Activated CD8-positive, alpha-beta memory T cell treated with anti-CD3 and anti-CD28 coated beads, Interleukin-2, amount 50 U/mL, for 1 hour (primary cell): ENCODE data around the gene CDK14.
"Not testable (repeated sequence)": the region's sequence is repeated elsewhere in the genome, so short reads cannot be mapped to it uniquely, and the experiment has no call there.

Experiments used
- DNase-seq: peaks from one replicate; pipeline ENCODE4 v3.0.0-alpha.2; 2020; ENCODE audit errors: extremely low read depth

CDK14 gene

GRCh38 chr7:90717296-90718060 lies 121.4 kb downstream of the CDK14 start:
- DNase-seq: no peak

DNA sequence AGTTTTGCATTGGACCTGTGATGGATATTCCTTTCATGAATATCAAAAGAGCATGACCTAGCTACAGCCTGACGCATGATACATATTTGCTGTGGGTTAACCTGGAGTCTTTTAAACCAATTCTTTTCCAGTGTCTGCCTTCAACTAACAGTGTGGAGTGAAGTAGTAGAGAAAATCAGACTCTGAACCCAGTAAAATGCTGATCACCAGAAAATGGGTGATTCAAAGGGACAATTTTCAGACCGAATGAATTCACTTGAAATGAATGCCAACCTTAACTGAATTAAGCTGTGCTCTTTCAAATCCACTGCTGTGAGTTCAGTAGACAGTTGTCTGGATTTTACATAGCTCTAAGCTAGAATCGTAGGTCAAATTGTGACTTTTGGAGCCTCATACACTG lies 123.0 kb downstream of the CDK14 start:
- DNase-seq: no peak

- no peak for DNase-seq
These were observed 125.1 kb downstream of the CDK14 start for GRCh38 chr7:90720984-90721760.

DNA sequence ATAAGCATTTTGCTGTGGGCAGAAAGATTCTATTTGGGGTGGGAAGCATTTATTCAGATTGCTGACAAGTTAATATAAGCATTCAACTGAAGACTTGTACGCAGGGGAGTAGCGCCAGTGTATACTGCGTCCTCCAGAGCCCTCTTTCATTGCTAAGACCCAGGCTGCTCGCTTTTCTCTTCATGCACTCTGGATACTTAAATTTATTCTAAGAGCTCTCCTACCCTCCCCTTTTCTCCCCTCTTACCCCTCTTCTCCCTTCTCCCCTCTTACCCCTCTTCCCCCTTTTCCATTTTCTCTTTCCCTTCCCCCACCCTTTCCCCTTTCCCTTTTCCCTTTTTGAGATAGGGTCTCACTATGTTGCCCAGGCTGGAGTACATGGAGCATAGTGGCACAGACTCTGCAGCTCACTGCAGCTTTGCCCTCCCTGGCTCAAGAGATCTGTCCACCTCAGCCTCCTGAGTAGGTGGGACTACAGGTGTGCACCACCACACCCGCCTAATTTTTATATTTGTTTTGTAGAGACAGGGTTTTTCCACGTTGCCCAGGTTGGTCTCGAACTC lies 125.8 kb downstream of the CDK14 start:
- DNase-seq: no peak

GRCh38 chr7:90723233-90723632 lies 127.1 kb downstream of the CDK14 start:
- DNase-seq: no peak

DNA sequence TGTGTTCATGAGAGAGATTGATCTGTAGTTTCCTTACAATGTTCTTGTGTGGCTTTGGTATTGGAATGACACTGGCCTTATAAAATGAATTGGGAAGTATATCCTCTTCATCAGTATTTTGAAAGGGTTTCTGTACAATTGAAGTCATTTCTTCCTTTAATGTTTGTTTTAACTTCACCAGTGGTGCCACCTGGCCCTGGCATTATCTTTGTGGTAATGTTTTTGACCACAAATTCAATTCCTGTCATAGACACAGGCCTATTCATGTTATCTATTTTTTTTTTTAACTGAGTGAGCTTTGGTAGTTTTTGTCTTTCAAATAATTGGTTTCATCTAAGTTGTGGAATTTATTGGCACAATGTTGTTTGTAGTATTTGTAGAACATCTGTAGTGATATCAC lies 127.7 kb downstream of the CDK14 start:
- no peak for DNase-seq

GRCh38 chr7:90726120-90726519 lies 130.0 kb downstream of the CDK14 start:
- no peak for DNase-seq

DNA sequence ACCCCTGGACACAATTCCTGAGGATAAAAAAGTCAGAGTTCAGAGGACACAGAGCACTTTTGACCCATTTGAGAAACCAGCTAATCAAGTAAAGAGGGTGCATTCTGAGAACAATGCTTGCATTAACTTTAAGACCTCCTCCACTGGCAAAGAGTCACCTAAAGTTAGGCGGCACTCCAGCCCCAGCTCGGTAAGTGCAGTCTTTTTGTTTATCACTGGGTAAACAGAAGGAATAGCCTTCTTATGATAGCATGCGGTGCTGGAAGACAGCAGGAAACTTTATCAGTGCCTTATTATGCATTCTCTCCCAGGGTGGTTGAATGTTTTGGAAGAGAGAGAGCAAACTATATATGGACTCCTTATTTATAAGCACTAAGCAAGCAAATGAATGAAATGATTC lies 130.5 kb downstream of the CDK14 start:
- no peak for DNase-seq

- DNase-seq: no peak
These were observed 131.3 kb downstream of the CDK14 start for GRCh38 chr7:90727412-90727811.

DNA sequence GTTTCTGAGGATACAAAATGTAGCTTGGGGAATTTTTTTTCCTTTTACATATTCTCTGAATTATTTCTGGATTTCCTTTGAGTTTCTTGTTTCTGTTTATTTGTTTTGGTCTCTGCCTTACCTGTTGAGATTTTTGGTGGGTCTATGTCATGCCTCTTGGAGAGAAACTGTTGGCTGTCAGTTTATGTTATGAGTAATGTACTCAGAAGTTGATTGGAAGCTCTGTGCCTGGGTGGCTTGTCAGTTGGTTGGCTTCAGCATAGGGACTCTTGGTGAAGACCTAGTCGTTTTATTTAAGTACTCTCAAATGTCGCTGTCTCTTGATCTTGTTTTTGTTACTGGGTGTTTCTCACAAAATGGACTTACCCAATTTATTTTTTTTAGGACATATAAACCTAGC lies 132.4 kb downstream of the CDK14 start:
- no peak for DNase-seq

DNA sequence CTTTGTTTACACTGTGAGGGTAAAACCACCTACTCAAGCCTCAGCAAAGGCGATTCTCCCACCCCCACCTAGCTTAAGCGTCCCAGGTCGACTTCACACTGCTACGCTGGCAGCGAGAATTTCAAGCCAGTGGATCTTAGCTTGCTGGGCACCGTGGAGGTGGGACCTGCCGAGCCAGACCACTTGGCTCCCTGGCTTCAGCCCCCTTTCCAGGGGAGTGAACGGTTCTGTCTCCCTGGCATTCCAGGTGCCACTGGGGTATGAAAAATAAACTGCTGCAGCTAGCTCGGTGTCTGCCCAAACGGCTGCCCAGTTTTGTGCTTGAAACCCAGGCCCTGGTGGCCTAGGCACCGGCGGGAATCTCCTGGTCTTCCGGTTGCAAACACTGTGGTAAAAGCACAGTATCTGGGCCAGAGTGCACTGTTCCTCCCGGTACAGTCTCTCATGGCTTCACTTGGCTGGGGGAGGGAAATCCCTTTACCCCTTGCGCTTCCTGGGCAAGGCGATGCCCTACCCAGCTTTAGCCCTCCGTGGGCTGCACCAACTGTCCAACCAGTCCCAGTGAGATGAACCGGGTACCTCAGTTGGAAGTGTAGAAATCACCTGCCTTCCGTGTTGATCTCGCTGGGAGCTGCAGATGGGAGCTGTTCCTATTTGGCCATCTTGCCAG lies 139.6 kb downstream of the CDK14 start:
- DNase-seq: not testable (repeated sequence)

DNA sequence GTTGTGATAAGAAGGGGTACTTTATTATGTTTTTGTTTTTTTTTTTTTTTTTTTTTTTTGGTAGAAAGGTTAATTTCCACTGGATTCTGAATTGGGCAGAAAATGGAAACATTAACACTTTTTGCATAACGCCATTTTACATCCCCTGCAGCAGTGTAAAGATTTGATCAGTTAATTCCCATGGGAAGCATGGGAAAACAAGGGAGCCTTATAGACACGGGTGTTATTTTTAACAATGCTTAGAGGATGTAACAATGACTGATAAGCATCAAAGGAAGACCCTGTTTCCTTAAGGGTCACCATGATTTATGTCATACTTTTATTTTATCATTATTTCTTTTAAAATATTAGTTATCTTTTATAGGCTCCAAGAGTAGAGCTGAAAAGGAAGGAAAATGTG lies 140.2 kb downstream of the CDK14 start:
- DNase-seq: no peak

GRCh38 chr7:90736968-90737939 lies 141.1 kb downstream of the CDK14 start:
- no peak for DNase-seq

DNA sequence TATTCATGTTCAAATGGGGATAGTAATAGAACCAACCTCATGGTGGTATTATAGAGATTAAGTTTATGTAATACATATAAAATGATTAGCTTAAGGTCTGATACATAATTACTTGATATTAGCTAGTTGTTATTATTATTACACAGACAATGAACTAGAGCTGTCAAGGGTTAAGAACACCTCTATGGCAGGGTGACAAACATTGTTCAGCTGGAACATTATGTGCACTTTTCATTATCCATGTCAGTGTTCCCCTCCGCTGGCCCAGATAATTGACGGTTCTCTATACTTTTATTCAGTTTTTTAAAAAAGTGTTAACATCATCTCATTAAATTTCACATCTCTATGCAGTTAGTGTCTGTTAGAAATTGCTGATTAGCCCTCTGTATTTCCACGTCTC lies 142.1 kb downstream of the CDK14 start:
- no peak for DNase-seq

- no peak for DNase-seq
These were observed 143.6 kb downstream of the CDK14 start for GRCh38 chr7:90739716-90740115.

DNA sequence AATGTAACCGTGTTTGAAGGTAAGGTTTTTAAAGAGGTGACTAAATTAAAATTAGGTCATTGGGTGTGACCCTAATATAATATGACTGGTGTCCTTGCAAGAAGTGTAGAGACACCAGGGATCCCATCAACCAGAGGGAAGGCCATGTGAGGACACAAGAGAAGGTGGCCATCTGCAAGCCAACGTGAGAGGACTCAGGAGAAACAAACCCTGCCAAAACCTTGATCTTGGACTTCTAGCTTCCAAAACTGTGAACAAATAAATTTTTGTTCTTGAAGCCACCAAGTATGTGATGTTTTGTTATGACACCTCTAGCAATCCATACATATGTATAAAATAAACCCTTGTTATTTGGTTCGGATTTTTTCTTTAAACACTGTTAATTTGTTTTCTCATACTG lies 144.3 kb downstream of the CDK14 start:
- no peak for DNase-seq

DNA sequence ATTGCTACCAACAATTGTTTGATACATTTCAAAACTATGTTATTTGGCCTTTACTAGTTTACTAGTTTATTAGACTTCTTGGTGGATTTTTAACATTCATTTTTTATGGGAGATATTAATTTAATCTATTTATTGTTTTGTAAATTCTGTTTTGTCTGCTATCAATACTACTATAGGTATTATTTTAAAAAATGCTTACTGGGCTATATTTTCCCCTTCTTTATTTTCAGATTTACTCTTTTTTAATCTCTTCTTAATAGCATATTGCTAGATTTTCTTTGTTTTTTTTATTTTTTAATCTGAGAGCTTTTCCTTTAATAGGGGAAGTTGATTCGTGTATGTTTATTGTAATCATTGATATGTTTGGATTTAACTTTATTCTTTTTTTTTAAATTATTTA lies 147.5 kb downstream of the CDK14 start:
- no peak for DNase-seq

DNA sequence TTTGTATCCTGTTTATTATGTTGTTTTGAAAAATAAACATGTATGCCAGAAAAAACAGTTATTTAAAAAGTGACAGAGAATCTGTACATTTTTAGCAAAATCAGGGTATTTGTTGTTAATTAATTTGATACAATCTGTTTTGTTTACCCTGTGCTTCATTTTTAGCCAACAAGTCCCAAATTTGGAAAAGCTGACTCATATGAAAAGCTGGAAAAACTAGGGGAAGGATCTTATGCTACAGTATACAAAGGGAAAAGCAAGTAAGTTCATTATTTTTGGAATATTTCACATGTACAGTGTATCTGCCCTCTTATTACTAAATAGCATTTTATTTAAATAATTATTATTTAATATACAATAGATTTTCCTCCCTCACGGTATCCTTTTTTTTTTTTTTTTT lies 151.4 kb downstream of the CDK14 start:
- DNase-seq: no peak

DNA sequence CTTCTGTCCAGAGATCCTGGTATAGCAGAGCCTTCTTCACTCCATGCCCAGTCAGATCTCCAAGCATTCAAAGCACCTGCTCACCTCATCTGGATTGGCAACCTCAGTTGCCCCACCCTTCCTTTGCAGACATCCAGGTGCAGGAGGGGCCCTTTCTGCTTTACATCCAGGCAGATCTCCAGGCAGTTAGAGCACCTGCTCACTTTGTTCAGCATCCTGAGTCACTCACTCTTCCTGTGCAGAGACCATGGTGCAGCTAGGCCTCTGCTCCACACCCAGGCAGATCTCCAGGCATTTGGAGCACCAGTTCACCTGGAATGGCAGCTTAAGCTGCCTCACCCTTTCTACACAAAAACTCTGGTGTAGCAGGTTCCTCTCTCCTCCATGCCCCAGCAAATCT lies 153.1 kb downstream of the CDK14 start:
- no peak for DNase-seq

DNA sequence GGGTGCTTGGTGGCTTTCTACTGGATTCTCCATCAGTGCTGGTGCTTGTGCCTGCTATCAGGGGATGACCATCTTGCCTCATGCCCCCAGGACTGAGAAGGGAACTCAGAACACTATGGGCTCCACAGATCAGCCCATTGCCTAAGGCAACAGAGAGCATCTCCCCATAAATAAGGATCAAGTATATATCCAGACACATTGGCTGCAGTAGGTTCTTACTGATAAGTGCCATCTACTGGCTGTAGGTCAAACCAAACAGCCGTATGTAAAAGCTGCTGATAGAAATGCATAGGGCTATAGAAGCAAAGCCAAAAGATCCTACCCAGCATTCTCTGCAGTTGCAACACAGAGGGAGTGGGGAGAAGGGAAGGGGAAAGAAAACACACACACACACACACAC lies 153.7 kb downstream of the CDK14 start:
- DNase-seq: no peak

GRCh38 chr7:90751595-90751994 lies 155.5 kb downstream of the CDK14 start:
- DNase-seq: no peak
